ENCODE measurements around the gene OR2D3.
"Not testable (repeated sequence)": the region's sequence is repeated elsewhere in the genome, so short reads cannot be mapped to it uniquely, and the experiment has no call there.

OR2D3 gene

GRCh38 chr11:6920702-6921101 is at the start of gene OR2D3:
Gene OR2D3, plus strand, starts transcription at chr11:6921002. Its CDS starts 0 bp downstream, at chr11:6921002.
- DNase-seq (ENCODE audit: low spot score): no peak

- no peak for DNase-seq (ENCODE audit: low spot score)
Observed at GRCh38 chr11:6871278-6871677, 49.5 kb upstream of the OR2D3 start.

- peak; percentile 3 for DNase-seq (ENCODE audit: low spot score)
Observed at GRCh38 chr11:6875761-6876160, 45.0 kb upstream of the OR2D3 start.

- DNase-seq (ENCODE audit: low spot score): no peak
Observed at GRCh38 chr11:6876325-6876724, 44.5 kb upstream of the OR2D3 start, which contains the start of gene OR10A4. Gene OR10A4, plus strand, starts transcription at chr11:6876625. Its CDS starts 23 bp downstream, at chr11:6876648.

- no peak for DNase-seq (ENCODE audit: low spot score)
Observed at GRCh38 chr11:6876914-6877313, 43.9 kb upstream of the OR2D3 start.

GRCh38 chr11:6882751-6883150 is 38.1 kb upstream of the OR2D3 start:
- DNase-seq (ENCODE audit: low spot score): no peak

GRCh38 chr11:6887711-6888110 is 33.1 kb upstream of the OR2D3 start:
- DNase-seq (ENCODE audit: low spot score): not testable (repeated sequence)

GRCh38 chr11:6888830-6889229 is 32.0 kb upstream of the OR2D3 start:
- DNase-seq (ENCODE audit: low spot score): no peak

- DNase-seq (ENCODE audit: low spot score): no peak
Observed at GRCh38 chr11:6889835-6890234, 31.0 kb upstream of the OR2D3 start.

GRCh38 chr11:6892400-6892799 is 28.4 kb upstream of the OR2D3 start, which contains the start of gene OR2D2:
Gene OR2D2, minus strand, starts transcription at chr11:6892500. Its CDS starts 0 bp downstream, at chr11:6892500.
- DNase-seq (ENCODE audit: low spot score): no peak

- no peak for DNase-seq (ENCODE audit: low spot score)
Observed at GRCh38 chr11:6894097-6894496, 26.7 kb upstream of the OR2D3 start.

GRCh38 chr11:6895010-6895409 is 25.8 kb upstream of the OR2D3 start:
- no peak for DNase-seq (ENCODE audit: low spot score)

GRCh38 chr11:6898911-6899310 is 21.9 kb upstream of the OR2D3 start:
- no peak for DNase-seq (ENCODE audit: low spot score)

GRCh38 chr11:6900327-6900999 is 20.3 kb upstream of the OR2D3 start:
- no peak for DNase-seq (ENCODE audit: low spot score)

GRCh38 chr11:6904804-6905203 is 16.0 kb upstream of the OR2D3 start:
- not testable (repeated sequence) for DNase-seq (ENCODE audit: low spot score)

- no peak for DNase-seq (ENCODE audit: low spot score)
Observed at GRCh38 chr11:6911378-6911777, 9.4 kb upstream of the OR2D3 start.

- peak; percentile 60 for DNase-seq (ENCODE audit: low spot score)
Observed at GRCh38 chr11:6911948-6912347, 8.9 kb upstream of the OR2D3 start.

GRCh38 chr11:6919698-6920097 is 1.1 kb upstream of the OR2D3 start:
- no peak for DNase-seq (ENCODE audit: low spot score)

- DNase-seq (ENCODE audit: low spot score): no peak
Observed at GRCh38 chr11:6925007-6925577, 4.3 kb downstream of the OR2D3 start.

GRCh38 chr11:6925636-6926207 is 4.9 kb downstream of the OR2D3 start:
- DNase-seq (ENCODE audit: low spot score): peak; percentile 68

GRCh38 chr11:6926208-6927029 is 5.6 kb downstream of the OR2D3 start, which contains the start of gene ZNF215:
Gene ZNF215, plus strand, starts transcription at chr11:6926426. Its CDS starts 5,847 bp downstream, at chr11:6932273.
- peak; percentile 98 for DNase-seq (ENCODE audit: low spot score)

- DNase-seq (ENCODE audit: low spot score): no peak
Observed at GRCh38 chr11:6927030-6927617, 6.3 kb downstream of the OR2D3 start.
